WTC11 (cell line): ENCODE measurements around the gene CPVL. TPM values are rescaled to one million over a fixed set of nuclear protein-coding genes. Genes with fewer than 3 reads are reported as not detected.

Experiments used
- ATAC-seq: fragments of 200-7000 bp; cut with Tn5 transposase; 2 replicates; pipeline ENCODE4 v1.10.0; 2021; ENCODE audit warnings: mild to moderate bottlenecking, moderate library complexity
- CTCF ChIA-PET: fragments of 300-600 bp; sonication (Branson Sonifier 250); formaldehyde crosslinking; loops from one replicate; lab custom pipeline; 2021; ENCODE audit warnings: antibody characterized with exemption; lab: Charles Lee
- POLR2A ChIA-PET: fragments of 350-600 bp; sonication (Branson Sonifier 250); formaldehyde crosslinking; loops from one replicate; lab custom pipeline; 2021; ENCODE audit warnings: antibody characterized with exemption; lab: Charles Lee
- DNase-seq: peaks from one replicate; pipeline ENCODE4 v3.0.0; 2021; ENCODE audit warnings: low spot score
- H3K27ac Mint-ChIP-seq: 2 replicates; pipeline ENCODE4 v1.8.0; 2021; ENCODE audit warnings: mixed read lengths
- H3K27me3 Mint-ChIP-seq: 2 replicates; pipeline ENCODE4 v1.8.0; 2021; ENCODE audit warnings: low read depth, mild to moderate bottlenecking, moderate library complexity, mixed read lengths
- H3K36me3 Mint-ChIP-seq: 2 replicates; pipeline ENCODE4 v1.8.0; 2021; ENCODE audit warnings: mixed read lengths
- H3K4me1 Mint-ChIP-seq: 2 replicates; pipeline ENCODE4 v1.8.0; 2022; ENCODE audit warnings: mixed read lengths
- H3K4me3 Mint-ChIP-seq: 2 replicates; pipeline ENCODE4 v1.8.0; 2021; ENCODE audit warnings: mild to moderate bottlenecking, moderate library complexity, mixed read lengths
- H3K9me3 Mint-ChIP-seq: 2 replicates; pipeline ENCODE4 v1.8.0; 2021; ENCODE audit warnings: mixed read lengths
- ELF4 ChIP-seq: sonication (generic); formaldehyde crosslinking; IDR thresholded peaks from 2 replicates; pipeline ENCODE4 v1.8.1; 2022; ENCODE audit warnings: low read depth, mild to moderate bottlenecking, moderate library complexity, missing genetic modification reagents
- EMX1 ChIP-seq: fragments of 250-450 bp; sonication (Bioruptor Pico); IDR thresholded peaks from 2 replicates; pipeline ENCODE4 v1.8.0; 2021; ENCODE audit warnings: mild to moderate bottlenecking
- ESRRA ChIP-seq: sonication (generic); formaldehyde crosslinking; IDR thresholded peaks from 2 replicates; pipeline ENCODE4 v1.8.1; 2022; ENCODE audit warnings: mild to moderate bottlenecking, missing genetic modification reagents, borderline replicate concordance
- FOXP1 ChIP-seq: sonication (generic); formaldehyde crosslinking; IDR thresholded peaks from 2 replicates; pipeline ENCODE4 v1.8.0; 2022; ENCODE audit warnings: missing genetic modification reagents, mild to moderate bottlenecking, moderate library complexity, borderline replicate concordance
- GRHL2 ChIP-seq: fragments of 250-450 bp; sonication (Bioruptor Pico); IDR thresholded peaks from 2 replicates; pipeline ENCODE4 v1.8.0; 2022; ENCODE audit warnings: mild to moderate bottlenecking, moderate library complexity; ENCODE audit not compliant: insufficient replicate concordance, severe bottlenecking
- IRF2 ChIP-seq: sonication (generic); formaldehyde crosslinking; IDR thresholded peaks from 2 replicates; pipeline ENCODE4 v1.8.0; 2022; ENCODE audit warnings: low read depth, missing genetic modification reagents, borderline replicate concordance
- JAZF1 ChIP-seq: fragments of 250-450 bp; sonication (Bioruptor Pico); IDR thresholded peaks from 2 replicates; pipeline ENCODE4 v1.9.0; 2021; ENCODE audit warnings: moderate library complexity, mild to moderate bottlenecking, inconsistent platforms
- KAT7 ChIP-seq: sonication (generic); formaldehyde crosslinking; IDR thresholded peaks from 2 replicates; pipeline ENCODE4 v1.8.1; 2023; ENCODE audit warnings: missing genetic modification reagents, mild to moderate bottlenecking, borderline replicate concordance
- NFYB ChIP-seq: sonication (generic); formaldehyde crosslinking; conservative IDR thresholded peaks from 2 replicates; pipeline ENCODE4 v1.8.0; 2022; ENCODE audit warnings: low read depth, missing genetic modification reagents
- NR2C2 ChIP-seq: sonication (generic); formaldehyde crosslinking; IDR thresholded peaks from 2 replicates; pipeline ENCODE4 v1.8.0; 2022; ENCODE audit warnings: mild to moderate bottlenecking, missing genetic modification reagents
- OVOL2 ChIP-seq: fragments of 250-450 bp; sonication (Bioruptor Pico); IDR thresholded peaks from 2 replicates; pipeline ENCODE4 v1.9.0; 2021; ENCODE audit warnings: mild to moderate bottlenecking, borderline replicate concordance
- PRRX2 ChIP-seq: fragments of 250-450 bp; sonication (Bioruptor Pico); IDR thresholded peaks from 2 replicates; pipeline ENCODE4 v1.8.0; 2021; ENCODE audit warnings: mild to moderate bottlenecking
- RORB ChIP-seq: fragments of 250-450 bp; sonication (Bioruptor Pico); IDR thresholded peaks from 2 replicates; pipeline ENCODE4 v1.9.0; 2021; ENCODE audit warnings: mild to moderate bottlenecking
- SMAD3 ChIP-seq: sonication (generic); formaldehyde crosslinking; IDR thresholded peaks from 2 replicates; pipeline ENCODE4 v1.8.0; 2022; ENCODE audit warnings: missing genetic modification reagents, mild to moderate bottlenecking, borderline replicate concordance
- SMAD4 ChIP-seq: sonication (generic); formaldehyde crosslinking; IDR thresholded peaks from 2 replicates; pipeline ENCODE4 v1.8.0; 2022; ENCODE audit warnings: mild to moderate bottlenecking, missing genetic modification reagents
- SOX15 ChIP-seq: fragments of 250-450 bp; sonication (Bioruptor Pico); IDR thresholded peaks from 2 replicates; pipeline ENCODE4 v1.9.0; 2021; ENCODE audit warnings: mild to moderate bottlenecking
- USF1 ChIP-seq: sonication (generic); formaldehyde crosslinking; IDR thresholded peaks from 2 replicates; pipeline ENCODE4 v1.8.0; 2022; ENCODE audit warnings: mild to moderate bottlenecking, missing genetic modification reagents
- ZMAT4 ChIP-seq: fragments of 250-450 bp; sonication (Bioruptor Pico); IDR thresholded peaks from 2 replicates; pipeline ENCODE4 v1.9.0; 2021; ENCODE audit warnings: mild to moderate bottlenecking
- ZNF121 ChIP-seq: sonication (generic); formaldehyde crosslinking; IDR thresholded peaks from 2 replicates; pipeline ENCODE4 v1.8.0; 2023; ENCODE audit warnings: missing genetic modification reagents
- ZNF219 ChIP-seq: sonication (generic); formaldehyde crosslinking; IDR thresholded peaks from 2 replicates; pipeline ENCODE4 v1.8.0; 2023; ENCODE audit warnings: missing genetic modification reagents, mild to moderate bottlenecking, borderline replicate concordance
- ZNF232 ChIP-seq: sonication (generic); formaldehyde crosslinking; IDR thresholded peaks from 2 replicates; pipeline ENCODE4 v1.8.0; 2022; ENCODE audit warnings: mild to moderate bottlenecking, missing genetic modification reagents
- ZNF263 ChIP-seq: sonication (generic); formaldehyde crosslinking; IDR thresholded peaks from 2 replicates; pipeline ENCODE4 v1.8.1; 2022; ENCODE audit warnings: low read depth, mild to moderate bottlenecking, moderate library complexity, missing genetic modification reagents
- ZSCAN18 ChIP-seq: fragments of 250-450 bp; sonication (Bioruptor Pico); IDR thresholded peaks from 2 replicates; pipeline ENCODE4 v2.1.2; 2022; ENCODE audit warnings: mild to moderate bottlenecking, moderate library complexity
- total RNA-seq: library from RNA; stranded (reverse); gene quantifications from 3 replicates; pipeline ENCODE4 v1.2.3, GENCODE V29; 2021
- TF ChIP-seq, protein P1 (sequence below): sonication (generic); formaldehyde crosslinking; IDR thresholded peaks from 2 replicates; pipeline ENCODE4 v1.8.1; 2022; ENCODE audit warnings: low read depth, missing genetic modification reagents, borderline replicate concordance
- TF ChIP-seq, protein P2 (sequence below): fragments of 250-450 bp; sonication (Bioruptor Pico); IDR thresholded peaks from 2 replicates; pipeline ENCODE4 v1.9.0; 2021; ENCODE audit warnings: moderate library complexity, mild to moderate bottlenecking, inconsistent platforms, borderline replicate concordance
- TF ChIP-seq, protein P3 (sequence below): sonication (generic); formaldehyde crosslinking; conservative IDR thresholded peaks from 2 replicates; pipeline ENCODE4 v1.8.1; 2023; ENCODE audit warnings: mild to moderate bottlenecking, low read depth, missing genetic modification reagents, moderate library complexity
- TF ChIP-seq, protein P4 (sequence below): sonication (generic); formaldehyde crosslinking; IDR thresholded peaks from 2 replicates; pipeline ENCODE4 v1.8.0; 2023; ENCODE audit warnings: missing genetic modification reagents
- TF ChIP-seq, protein P5 (sequence below): sonication (generic); formaldehyde crosslinking; IDR thresholded peaks from 2 replicates; pipeline ENCODE4 v1.8.1; 2022; ENCODE audit warnings: mild to moderate bottlenecking, moderate library complexity, missing genetic modification reagents

CPVL gene
- total RNA-seq, 1 experiment from 2014 or later, result 34.2 TPM

DNA sequence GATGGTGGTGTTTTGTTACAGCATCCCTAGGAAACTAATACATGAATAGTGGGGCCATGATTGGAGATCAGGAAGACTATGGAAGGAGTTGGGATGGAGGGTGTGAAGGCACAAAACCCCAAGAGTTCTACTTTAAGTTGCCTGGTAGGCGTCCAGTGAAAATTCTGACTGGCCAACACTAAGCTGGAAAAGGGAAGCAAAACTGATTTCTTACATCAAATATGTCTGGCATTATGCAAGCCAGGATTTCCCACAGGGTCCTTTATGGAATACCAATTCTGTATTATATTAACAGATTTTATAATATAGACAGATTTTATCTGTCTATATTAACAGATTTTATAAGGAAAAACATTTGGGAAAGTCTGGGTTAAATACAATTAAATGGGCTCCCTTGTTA, 16.2 kb downstream of the CPVL start:
- TF ChIP-seq SOX15 (CRISPR knock-in tag), result no peak
- TF ChIP-seq, protein P1, sequence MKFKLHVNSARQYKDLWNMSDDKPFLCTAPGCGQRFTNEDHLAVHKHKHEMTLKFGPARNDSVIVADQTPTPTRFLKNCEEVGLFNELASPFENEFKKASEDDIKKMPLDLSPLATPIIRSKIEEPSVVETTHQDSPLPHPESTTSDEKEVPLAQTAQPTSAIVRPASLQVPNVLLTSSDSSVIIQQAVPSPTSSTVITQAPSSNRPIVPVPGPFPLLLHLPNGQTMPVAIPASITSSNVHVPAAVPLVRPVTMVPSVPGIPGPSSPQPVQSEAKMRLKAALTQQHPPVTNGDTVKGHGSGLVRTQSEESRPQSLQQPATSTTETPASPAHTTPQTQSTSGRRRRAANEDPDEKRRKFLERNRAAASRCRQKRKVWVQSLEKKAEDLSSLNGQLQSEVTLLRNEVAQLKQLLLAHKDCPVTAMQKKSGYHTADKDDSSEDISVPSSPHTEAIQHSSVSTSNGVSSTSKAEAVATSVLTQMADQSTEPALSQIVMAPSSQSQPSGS, result no peak
- TF ChIP-seq KAT7 (CRISPR knock-in tag), result no peak
- TF ChIP-seq ZNF121 (CRISPR knock-in tag), result no peak
- TF ChIP-seq FOXP1 (CRISPR knock-in tag), result no peak
- TF ChIP-seq GRHL2 (CRISPR knock-in tag), result no peak
- TF ChIP-seq ZNF263 (CRISPR knock-in tag), result no peak
- TF ChIP-seq OVOL2 (CRISPR knock-in tag), result no peak
- TF ChIP-seq ELF4, result no peak
- no peak for TF ChIP-seq ZNF232 (CRISPR knock-in tag)
- TF ChIP-seq ZNF219 (CRISPR knock-in tag), result no peak
- TF ChIP-seq, protein P2, sequence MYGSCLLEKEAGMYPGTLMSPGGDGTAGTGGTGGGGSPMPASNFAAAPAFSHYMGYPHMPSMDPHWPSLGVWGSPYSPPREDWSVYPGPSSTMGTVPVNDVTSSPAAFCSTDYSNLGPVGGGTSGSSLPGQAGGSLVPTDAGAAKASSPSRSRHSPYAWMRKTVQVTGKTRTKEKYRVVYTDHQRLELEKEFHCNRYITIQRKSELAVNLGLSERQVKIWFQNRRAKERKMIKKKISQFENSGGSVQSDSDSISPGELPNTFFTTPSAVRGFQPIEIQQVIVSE (CRISPR knock-in tag), result no peak
- no peak for TF ChIP-seq PRRX2 (CRISPR knock-in tag)
- TF ChIP-seq, protein P3, sequence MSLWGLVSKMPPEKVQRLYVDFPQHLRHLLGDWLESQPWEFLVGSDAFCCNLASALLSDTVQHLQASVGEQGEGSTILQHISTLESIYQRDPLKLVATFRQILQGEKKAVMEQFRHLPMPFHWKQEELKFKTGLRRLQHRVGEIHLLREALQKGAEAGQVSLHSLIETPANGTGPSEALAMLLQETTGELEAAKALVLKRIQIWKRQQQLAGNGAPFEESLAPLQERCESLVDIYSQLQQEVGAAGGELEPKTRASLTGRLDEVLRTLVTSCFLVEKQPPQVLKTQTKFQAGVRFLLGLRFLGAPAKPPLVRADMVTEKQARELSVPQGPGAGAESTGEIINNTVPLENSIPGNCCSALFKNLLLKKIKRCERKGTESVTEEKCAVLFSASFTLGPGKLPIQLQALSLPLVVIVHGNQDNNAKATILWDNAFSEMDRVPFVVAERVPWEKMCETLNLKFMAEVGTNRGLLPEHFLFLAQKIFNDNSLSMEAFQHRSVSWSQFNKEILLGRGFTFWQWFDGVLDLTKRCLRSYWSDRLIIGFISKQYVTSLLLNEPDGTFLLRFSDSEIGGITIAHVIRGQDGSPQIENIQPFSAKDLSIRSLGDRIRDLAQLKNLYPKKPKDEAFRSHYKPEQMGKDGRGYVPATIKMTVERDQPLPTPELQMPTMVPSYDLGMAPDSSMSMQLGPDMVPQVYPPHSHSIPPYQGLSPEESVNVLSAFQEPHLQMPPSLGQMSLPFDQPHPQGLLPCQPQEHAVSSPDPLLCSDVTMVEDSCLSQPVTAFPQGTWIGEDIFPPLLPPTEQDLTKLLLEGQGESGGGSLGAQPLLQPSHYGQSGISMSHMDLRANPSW (CRISPR knock-in tag), result no peak
- TF ChIP-seq, protein P4, sequence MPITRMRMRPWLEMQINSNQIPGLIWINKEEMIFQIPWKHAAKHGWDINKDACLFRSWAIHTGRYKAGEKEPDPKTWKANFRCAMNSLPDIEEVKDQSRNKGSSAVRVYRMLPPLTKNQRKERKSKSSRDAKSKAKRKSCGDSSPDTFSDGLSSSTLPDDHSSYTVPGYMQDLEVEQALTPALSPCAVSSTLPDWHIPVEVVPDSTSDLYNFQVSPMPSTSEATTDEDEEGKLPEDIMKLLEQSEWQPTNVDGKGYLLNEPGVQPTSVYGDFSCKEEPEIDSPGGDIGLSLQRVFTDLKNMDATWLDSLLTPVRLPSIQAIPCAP, result no peak
- TF ChIP-seq SMAD3 (CRISPR knock-in tag), result no peak
- TF ChIP-seq NR2C2 (CRISPR knock-in tag), result no peak
- TF ChIP-seq, protein P5, sequence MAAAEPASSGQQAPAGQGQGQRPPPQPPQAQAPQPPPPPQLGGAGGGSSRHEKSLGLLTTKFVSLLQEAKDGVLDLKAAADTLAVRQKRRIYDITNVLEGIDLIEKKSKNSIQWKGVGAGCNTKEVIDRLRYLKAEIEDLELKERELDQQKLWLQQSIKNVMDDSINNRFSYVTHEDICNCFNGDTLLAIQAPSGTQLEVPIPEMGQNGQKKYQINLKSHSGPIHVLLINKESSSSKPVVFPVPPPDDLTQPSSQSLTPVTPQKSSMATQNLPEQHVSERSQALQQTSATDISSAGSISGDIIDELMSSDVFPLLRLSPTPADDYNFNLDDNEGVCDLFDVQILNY, result no peak
- TF ChIP-seq IRF2, result no peak
- TF ChIP-seq, all 79 proteins: peak for 0
- Mint-ChIP-seq H3K9me3 (no peaks in the 10 kb centered on the region), H3K4me1 (peaks cover 15% of the 10 kb centered on the region), H3K4me3 (no peak overlapping the region), H3K27me3 (no peaks in the 10 kb centered on the region), H3K27ac (no peak overlapping the region), H3K36me3 (peaks cover 4% of the 10 kb centered on the region)
- ChIA-PET POLR2A (no interaction called here), CTCF (no interaction called here)
- ATAC-seq (no peak), DNase-seq (no peak)

DNA sequence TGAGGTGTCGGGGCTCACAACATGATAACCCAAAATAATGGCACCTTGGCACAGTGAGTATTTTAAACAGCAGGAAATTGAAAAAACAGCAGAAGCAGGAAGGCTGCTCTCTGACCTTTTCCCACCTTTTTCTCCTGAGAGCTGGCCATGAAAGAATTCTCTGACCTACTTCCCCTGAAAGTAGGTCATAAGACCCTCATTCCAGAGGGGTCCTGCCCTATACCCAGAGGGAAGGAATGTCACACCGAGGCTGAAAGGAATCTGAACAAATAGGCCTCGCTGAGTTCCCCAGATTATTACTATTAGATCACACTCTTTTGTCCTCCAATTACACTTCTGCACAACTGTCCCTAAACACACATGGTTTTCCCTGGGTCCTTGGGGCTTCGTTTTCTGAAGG, 18.8 kb downstream of the CPVL start:
- DNase-seq, result no peak
- CTCF ChIA-PET, result no interaction called here
- H3K27ac Mint-ChIP-seq, result peak overlapping the region; percentile 69; the same call in 1 of the 2 replicates
- no peak overlapping the region for H3K4me3 Mint-ChIP-seq
- no peak for ATAC-seq
- peaks cover 33% of the 10 kb centered on the region for H3K4me1 Mint-ChIP-seq
- POLR2A ChIA-PET, result no interaction called here
- no peaks in the 10 kb centered on the region for H3K27me3 Mint-ChIP-seq
- peaks cover 4% of the 10 kb centered on the region for H3K36me3 Mint-ChIP-seq
- no peaks in the 10 kb centered on the region for H3K9me3 Mint-ChIP-seq
- no peak for TF ChIP-seq KAT7 (CRISPR knock-in tag)
- no peak for TF ChIP-seq EMX1 (CRISPR knock-in tag)
- TF ChIP-seq ZMAT4, result no peak
- TF ChIP-seq ZSCAN18 (CRISPR knock-in tag), result no peak
- TF ChIP-seq ESRRA (CRISPR knock-in tag), result no peak
- no peak for TF ChIP-seq USF1
- no peak for TF ChIP-seq SMAD4 (CRISPR knock-in tag)
- no peak for TF ChIP-seq NFYB (CRISPR knock-in tag)
- no peak for TF ChIP-seq JAZF1
- TF ChIP-seq RORB (CRISPR knock-in tag), result no peak
